ENCODE measurements around the gene NDUFB4.

DNA sequence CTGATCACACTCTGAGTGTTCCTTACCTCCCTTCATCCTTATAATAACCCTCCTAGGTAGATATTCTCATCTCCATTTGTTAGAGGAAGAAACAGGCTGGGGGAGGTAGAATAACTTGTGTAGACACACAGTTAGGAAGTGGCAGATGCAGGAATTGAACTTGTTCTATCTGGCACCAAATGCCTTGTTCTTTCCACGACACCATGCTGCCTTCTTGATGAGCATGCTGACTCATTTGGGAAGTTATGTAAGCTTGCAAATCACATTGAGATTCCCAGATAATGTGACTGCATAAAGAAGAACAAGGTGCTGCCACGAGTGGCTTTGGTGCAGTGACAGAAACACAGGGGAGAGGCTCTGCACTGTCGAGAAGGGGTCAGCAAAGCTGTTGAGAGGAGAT is 27.5 kb upstream of the NDUFB4 start:
- TF ChIP-seq, protein P1, sequence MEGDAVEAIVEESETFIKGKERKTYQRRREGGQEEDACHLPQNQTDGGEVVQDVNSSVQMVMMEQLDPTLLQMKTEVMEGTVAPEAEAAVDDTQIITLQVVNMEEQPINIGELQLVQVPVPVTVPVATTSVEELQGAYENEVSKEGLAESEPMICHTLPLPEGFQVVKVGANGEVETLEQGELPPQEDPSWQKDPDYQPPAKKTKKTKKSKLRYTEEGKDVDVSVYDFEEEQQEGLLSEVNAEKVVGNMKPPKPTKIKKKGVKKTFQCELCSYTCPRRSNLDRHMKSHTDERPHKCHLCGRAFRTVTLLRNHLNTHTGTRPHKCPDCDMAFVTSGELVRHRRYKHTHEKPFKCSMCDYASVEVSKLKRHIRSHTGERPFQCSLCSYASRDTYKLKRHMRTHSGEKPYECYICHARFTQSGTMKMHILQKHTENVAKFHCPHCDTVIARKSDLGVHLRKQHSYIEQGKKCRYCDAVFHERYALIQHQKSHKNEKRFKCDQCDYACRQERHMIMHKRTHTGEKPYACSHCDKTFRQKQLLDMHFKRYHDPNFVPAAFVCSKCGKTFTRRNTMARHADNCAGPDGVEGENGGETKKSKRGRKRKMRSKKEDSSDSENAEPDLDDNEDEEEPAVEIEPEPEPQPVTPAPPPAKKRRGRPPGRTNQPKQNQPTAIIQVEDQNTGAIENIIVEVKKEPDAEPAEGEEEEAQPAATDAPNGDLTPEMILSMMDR (IDR thresholded peaks at IDR 0.05) = no peak
- TF ChIP-seq POLR2AphosphoS5 (IDR thresholded peaks at IDR 0.05) = no peak
